Measurements from ENCODE around the gene CAMSAP1.

- no peak for TF ChIP-seq POLR2A (IDR thresholded peaks at IDR 0.05)
- TF ChIP-seq, protein P1, sequence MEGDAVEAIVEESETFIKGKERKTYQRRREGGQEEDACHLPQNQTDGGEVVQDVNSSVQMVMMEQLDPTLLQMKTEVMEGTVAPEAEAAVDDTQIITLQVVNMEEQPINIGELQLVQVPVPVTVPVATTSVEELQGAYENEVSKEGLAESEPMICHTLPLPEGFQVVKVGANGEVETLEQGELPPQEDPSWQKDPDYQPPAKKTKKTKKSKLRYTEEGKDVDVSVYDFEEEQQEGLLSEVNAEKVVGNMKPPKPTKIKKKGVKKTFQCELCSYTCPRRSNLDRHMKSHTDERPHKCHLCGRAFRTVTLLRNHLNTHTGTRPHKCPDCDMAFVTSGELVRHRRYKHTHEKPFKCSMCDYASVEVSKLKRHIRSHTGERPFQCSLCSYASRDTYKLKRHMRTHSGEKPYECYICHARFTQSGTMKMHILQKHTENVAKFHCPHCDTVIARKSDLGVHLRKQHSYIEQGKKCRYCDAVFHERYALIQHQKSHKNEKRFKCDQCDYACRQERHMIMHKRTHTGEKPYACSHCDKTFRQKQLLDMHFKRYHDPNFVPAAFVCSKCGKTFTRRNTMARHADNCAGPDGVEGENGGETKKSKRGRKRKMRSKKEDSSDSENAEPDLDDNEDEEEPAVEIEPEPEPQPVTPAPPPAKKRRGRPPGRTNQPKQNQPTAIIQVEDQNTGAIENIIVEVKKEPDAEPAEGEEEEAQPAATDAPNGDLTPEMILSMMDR (IDR thresholded peaks at IDR 0.05): no peak
Measured at GRCh38 chr9:135905380-135906258, 1.7 kb downstream of the CAMSAP1 start.
